SK-N-MC (cell line): ENCODE measurements around the gene ATL1.
"Not testable (repeated sequence)": the region's sequence is repeated elsewhere in the genome, so short reads cannot be mapped to it uniquely, and the experiment has no call there.

Source experiments
- EZH2 ChIP-seq: fragments of 200-600 bp; sonication (generic); IDR thresholded peaks from one replicate; pipeline ENCODE4 v1.6.1; 2017; ENCODE audit warnings: antibody characterized with exemption
- POLR2AphosphoS5 ChIP-seq: IDR thresholded peaks from 2 replicates; pipeline ENCODE4 v1.6.1; 2012; ENCODE audit warnings: mild to moderate bottlenecking, low read depth, low read length, borderline replicate concordance

GRCh38 chr14:50552796-50553195 lies 7.1 kb upstream of the ATL1 start:
- not testable (repeated sequence) for TF ChIP-seq POLR2AphosphoS5, EZH2
